ENCODE results near the gene SLC6A17.

SLC6A17 gene

GRCh38 chr1:110205591-110206155 lies 55.4 kb downstream of the SLC6A17 start:
- FAIRE-seq: no peak

DNA sequence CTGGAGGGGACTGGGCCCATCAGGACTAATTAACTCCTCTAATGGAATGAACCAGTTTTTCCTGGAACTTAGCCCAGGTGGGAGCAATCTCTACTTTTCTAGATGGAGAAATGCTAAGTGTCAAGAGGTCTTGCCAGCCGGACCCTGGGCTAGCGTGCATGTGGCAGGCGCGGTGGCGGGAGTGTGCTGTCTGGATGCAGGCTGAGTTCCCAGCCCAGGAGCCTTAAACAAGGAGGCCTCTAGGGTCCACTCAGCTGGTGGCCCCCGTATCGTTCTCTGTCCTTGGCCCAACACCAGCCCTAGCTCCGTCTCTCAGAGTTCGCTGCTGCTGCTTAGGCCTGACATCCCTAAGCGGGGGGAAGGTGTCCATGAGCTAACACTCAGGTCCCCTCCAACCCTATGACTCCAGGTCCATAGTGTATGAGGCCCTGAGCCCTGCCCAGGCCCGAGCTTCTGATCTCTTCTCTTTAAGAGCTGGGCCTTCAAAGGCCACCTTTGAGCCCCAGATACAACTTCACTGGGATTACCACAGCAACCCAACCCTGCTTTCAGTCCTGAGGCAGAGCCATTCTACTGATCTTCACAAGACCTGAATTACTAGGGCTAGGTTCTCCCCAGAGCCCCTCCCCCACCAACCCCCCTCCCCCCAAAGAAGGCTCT lies 56.1 kb downstream of the SLC6A17 start:
- no peak for FAIRE-seq

DNA sequence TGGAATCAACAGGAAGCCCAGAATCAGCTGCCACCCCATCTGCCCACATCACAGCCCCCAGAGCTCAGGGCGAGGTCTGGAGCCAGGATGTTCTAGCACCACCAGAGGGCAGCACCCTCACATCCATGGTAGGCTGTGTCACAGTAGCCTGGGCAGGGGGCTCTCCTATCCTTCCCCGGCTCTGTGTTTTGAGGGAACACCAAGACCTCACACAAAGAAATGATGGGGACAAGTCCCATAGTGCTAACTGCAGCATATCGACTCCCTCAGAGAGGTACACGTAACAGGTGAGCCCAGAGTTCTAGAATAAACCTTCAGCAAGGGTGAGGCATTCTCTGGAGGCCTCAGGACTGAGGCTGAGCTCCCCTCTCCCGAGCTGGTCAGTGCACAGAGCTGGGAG lies 57.5 kb downstream of the SLC6A17 start:
- no peak for FAIRE-seq

- no peak for FAIRE-seq
Measured at GRCh38 chr1:110208916-110209645, 58.8 kb downstream of the SLC6A17 start.

DNA sequence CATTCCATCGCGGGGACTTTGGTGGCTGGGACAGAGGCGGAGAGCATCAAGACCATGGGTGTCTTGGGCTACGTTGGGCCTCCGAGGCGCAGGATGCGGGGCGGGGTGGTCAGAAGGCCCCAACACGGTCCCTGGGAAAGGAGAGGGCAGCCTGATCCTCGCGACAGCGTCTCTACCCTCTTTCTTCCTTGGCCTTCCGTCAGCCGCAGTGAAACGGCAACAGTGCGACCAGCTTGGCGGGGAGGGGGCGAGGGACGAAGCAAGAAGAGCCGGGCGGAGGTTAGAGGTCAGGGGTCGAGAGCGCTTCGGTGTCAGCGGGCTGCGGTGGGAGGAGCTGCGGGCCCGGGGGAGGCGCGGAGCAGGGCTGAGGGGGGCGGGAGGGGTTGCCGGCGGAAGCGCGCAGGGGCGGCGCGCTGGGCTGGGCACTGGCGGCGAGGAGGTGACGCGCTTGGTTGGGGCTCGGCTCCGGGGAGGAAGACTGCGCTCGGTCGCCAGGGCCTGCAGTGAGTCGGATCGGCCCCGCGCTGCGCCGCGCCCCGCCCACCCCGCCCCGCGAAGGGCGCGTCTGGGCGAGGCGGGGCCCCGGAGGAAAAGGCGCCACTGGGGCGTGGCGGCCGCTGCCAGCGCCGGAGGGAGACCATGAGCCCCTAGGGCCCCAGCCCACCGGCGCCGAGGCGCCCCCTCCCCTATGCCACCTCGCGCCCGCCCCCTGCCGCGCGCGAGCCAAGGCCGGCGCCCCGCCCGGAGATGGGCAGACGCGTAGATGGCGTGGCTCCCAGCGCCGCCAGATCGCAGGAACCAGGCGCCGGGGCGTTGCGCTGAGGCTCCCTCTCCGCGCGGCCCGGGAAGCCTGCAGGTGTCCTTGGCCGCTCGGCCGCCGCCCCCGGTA lies 59.7 kb downstream of the SLC6A17 start, which contains the start of gene KCNC4:
Gene KCNC4, plus strand, starts transcription at position 600 of the 889 bp plus-strand sequence. CDS start 1,186 bp downstream, outside the sequence.
- no peak for FAIRE-seq

- no peak for FAIRE-seq
Measured at GRCh38 chr1:110210604-110211495, 60.6 kb downstream of the SLC6A17 start.

- FAIRE-seq: no peak
Measured at GRCh38 chr1:110211496-110212168, 61.3 kb downstream of the SLC6A17 start.

DNA sequence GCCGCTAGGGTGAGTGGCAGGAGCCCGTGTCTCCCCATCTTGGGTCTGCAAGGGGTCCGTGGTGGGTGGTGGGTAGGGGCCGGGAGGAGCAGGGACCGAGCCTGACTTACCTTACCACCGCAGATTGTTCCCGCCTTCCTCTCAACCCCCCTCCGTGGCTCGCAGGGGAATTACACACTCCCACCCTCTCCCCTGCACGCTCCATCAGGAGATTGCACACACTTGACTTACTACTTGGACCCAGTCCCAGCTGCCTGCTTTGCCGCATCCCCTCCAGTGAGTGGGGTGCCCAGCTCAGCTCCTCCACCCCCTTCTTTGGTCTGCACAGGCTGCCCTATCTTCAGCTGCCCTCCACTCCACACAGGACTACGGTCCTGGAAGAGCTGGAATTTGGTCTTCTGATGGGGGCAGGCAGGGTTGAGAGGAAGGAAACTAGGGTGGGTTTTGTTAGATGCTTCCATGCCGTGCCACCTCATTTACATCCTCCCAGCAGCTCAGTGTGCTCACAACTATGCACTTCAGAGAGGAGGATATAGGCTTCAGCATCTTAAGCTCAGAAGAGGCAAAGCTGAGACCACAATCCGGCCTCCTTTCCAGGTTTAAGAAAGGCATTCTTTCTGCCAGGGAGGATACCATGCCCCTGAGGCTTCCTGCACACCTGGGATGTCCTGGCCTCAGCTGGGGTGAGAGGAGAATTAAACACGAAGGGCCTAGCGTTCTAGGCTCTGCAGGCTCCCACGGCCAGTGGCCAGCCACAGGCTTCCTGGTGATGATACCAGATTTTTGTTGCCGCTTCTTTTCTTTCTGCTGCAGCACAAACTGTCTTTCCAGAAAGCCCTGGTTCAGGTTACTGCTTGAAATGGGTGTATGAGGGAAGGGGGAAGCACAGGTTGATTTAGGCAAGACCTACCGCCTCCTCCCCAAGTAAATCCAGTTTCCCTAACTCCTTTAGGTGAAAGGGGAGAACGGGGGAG lies 62.2 kb downstream of the SLC6A17 start:
- no peak for FAIRE-seq

DNA sequence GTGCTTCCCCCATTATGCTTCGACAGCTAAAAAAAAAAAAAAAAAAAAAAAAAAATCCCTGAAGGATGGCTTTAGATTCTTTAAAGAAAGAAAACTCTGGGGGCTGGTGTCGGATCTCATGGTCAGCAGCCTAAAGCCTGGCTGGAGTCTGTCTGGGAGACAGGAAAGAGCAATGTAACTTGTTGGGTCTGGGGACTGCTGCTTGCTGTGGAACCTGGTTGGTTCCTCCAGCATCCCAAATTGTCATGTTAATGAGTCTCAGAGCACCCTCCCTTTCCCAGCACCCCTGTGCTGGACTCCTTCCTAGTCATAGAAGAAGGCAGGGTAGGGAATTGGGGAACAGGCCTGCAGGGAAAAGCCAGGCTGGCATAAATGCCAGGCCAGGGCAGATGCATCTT lies 62.8 kb downstream of the SLC6A17 start:
- FAIRE-seq: no peak

GRCh38 chr1:110214454-110215404 lies 64.4 kb downstream of the SLC6A17 start:
- FAIRE-seq: no peak

DNA sequence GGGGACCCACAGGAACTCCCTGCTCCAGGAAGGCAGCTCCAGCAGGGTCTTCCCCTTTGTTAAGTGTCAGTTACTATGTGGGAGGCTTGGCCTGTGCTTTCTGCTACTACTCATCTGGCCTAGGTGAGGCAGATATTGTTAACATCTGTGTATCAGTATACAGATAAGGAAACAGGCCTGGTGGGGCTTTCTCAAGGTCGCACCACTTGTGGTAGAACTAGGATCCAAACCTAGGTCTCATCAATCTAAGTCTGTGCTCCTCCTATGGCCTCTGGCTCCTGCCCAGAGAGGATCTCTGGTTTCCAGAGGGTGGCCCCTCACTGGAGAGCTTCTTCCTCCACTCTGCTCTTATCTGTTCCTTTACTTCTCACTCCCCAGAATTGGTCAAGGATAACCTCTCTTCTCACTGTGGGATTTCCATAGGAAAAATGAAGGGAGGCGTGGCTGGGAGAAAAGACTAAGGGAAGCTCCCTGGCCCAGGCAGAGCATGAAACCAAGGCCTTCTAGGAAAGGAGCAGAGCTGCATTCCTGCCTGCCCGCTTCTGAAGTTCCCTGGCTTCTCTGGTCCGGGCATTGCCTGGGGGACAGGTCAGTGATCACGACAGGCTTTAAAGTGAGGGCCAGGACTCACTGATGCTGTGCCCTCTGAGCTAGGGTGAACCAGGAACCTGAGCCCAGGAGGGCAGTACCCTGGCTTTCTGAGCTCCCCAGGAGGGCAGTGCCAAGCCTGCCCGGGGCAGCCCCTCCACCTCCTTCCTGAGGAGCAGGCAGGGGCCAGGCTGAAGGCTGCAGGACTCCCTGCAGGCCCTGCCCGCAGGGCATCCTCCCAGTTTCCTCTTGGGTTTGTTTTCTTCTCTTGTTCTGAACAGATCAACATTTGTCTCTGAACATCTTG lies 65.6 kb downstream of the SLC6A17 start:
- no peak for FAIRE-seq

DNA sequence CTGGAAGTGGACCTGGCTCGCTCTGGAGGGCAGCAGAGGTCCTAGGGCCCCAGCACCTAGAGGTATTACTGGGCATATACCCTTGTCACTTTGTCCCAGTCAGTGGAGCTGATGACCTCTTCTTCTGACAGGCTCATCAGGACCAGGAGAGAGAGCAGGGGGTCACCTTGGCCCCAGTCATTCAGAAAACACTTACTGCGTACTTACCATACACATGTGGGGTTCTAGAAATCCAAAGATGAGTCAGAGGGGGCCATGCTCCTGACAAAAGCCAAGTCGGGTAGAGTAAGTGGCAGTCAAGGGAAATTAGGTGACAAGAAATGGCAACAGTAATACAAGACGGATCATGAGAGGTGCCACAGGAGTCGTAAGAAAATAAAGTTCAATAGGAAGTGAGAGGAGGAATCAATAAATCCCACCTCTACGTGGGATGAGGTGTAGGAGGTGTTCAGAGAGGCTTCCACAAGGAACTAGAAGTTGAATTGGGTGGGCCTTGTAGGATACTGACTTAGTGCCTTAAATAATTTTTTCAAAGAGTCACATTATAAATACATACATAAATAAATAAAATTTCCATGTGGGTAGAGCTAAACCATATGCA lies 66.7 kb downstream of the SLC6A17 start:
- FAIRE-seq: no peak

DNA sequence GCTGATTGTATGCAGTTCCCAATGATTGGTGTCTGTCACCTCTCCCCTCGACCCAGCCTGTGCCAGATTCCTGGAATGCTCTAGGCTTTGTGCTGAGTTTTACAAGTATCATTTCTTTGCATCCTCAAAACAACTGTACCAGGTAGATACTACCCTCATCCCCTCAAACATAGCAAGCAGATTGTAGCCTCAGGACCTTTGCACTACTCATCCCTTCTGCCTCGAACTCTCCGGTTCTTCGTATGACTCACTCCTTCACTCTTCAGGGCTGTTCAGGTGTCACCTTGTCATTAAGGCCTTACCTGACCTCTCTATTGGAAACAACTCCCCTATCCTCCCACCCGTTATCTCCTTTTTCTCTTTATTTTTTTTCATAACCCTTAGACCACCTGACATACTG lies 67.8 kb downstream of the SLC6A17 start:
- no peak for FAIRE-seq

GRCh38 chr1:110218739-110219138 lies 68.4 kb downstream of the SLC6A17 start:
- FAIRE-seq: no peak

GRCh38 chr1:110220324-110220723 lies 70.0 kb downstream of the SLC6A17 start:
- FAIRE-seq: no peak

- no peak for FAIRE-seq
Measured at GRCh38 chr1:110221119-110221518, 70.8 kb downstream of the SLC6A17 start.

GRCh38 chr1:110223127-110223526 lies 72.8 kb downstream of the SLC6A17 start:
- no peak for FAIRE-seq

Data from A204.1 (cell line).